Left kidney (tissue), 2 donors: ENCODE results near the gene LAMC2. TPM values are rescaled to one million over a fixed set of nuclear protein-coding genes. Genes with fewer than 3 reads are reported as not detected.

Source experiments
- DNase-seq: peaks from one replicate; pipeline ENCODE4 v3.0.0-alpha.2; 2013
- polyA plus RNA-seq: library from polyadenylated mRNA; unstranded; fragments of 120-200 nt; gene quantifications from one replicate; pipeline ENCODE4 v1.2.1, GENCODE V29; 2013; ENCODE audit not compliant: insufficient read length

LAMC2 gene
- polyA plus RNA-seq, 1 donor = 7.1 TPM

DNA sequence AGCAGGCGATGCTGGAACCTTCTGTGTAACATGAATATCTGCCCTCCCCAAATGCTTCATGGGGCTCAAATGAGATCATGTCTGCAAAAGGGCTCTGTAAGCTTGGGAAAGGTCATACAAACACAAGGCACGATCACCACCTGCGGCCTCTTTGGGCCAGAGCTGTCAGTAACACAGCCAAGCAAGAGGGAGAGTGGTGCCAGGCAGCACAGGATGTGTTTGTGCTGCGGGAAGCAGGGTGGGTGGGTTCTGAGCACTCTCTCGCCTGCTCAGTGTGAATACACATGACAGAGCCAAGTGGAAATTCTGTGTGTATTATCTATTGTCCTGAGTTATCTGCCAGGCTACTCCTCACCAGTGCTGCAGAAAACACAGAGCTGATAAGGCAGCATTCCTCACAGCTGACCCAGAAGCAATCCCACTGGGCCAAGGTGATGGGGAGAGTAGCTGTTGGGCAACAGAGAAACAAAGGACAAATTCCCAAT lies 101.2 kb downstream of the LAMC2 start:
- DNase-seq = no peak

DNA sequence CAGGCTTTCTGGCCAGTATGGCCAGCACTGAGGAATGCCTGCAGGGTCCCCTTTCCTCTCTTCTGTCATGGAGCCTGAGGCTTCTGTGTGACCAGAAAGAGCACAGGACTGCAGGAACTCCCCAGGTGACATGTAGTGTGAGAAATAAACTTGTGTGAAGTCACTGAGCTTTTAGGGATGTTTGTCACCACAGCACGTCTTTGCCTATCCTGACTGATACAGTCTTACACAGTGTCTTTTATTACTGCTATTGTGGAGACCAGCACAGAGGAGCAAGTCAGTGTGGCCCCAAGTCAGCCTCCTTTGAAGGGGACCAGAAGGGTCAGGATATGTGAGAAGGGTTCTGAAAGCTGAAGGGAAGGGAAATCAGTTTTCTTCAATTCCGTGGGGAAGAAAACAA lies 102.5 kb downstream of the LAMC2 start:
- no peak for DNase-seq

DNA sequence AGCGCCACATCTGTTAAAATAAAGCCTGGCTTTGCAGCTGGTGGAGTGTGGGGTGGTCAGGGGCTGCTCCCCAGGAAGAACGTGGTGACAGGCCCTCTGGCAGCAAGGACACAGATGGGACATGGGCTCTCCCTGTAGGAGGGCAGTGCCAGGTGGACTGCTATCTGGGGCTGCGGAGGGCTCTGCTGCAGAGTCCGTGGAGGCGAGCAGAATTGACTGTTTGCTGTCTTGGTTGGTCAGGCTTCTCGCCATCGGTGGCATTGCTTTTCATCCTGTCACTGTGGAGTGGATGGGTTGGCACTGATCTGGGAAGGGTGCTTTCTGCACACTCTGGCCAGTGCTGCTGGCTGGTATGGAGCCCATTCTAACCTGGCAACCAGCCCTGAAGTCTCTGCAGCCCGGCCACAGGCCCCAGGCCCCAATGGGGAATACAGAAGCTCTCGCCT lies 103.0 kb downstream of the LAMC2 start:
- no peak for DNase-seq

DNA sequence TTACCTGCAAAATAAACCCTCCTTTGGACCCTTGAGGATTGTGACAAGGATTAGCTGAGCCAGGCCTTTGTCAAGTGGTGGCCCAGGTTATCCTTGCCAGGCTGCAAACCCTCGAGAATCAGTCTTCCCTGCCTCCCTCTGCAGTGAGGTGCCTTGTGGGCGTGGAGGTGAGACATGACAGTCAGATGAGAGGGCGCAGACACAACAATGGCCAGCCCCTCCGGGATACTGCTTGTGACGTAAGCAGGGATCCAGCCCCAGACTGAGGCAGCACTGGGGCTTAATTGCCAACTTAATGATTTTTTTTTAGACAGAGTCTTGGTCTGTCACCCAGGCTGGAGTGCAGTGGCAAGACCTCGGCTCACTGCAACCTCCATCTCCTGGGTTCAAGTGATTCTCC lies 104.6 kb downstream of the LAMC2 start:
- DNase-seq = no peak

DNA sequence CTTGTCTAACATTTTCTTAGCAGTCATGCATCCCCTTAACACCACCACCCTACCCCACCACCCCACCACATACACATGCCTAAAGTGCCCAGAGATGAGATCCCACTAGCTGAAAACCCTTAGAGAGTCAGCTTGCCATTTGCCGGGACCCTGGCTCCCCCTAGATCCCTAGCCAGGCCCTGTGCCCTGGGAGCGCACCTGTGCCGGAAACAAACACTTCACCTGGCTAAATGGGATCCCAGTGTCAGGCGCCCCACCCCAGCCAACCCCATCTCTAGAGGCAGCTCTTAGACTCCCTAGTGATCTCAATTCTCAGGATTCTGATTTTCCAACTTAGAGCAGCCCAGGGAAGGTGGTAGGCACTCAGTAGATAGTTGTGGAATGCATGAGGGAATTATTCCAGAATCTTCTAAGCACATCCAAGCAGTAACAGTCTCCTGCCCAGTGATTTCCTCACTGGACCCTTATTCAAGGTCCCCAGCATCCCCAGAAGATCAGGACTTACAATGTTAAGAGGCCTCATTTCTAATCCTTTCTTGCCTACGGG lies 105.2 kb downstream of the LAMC2 start:
- DNase-seq = no peak

DNA sequence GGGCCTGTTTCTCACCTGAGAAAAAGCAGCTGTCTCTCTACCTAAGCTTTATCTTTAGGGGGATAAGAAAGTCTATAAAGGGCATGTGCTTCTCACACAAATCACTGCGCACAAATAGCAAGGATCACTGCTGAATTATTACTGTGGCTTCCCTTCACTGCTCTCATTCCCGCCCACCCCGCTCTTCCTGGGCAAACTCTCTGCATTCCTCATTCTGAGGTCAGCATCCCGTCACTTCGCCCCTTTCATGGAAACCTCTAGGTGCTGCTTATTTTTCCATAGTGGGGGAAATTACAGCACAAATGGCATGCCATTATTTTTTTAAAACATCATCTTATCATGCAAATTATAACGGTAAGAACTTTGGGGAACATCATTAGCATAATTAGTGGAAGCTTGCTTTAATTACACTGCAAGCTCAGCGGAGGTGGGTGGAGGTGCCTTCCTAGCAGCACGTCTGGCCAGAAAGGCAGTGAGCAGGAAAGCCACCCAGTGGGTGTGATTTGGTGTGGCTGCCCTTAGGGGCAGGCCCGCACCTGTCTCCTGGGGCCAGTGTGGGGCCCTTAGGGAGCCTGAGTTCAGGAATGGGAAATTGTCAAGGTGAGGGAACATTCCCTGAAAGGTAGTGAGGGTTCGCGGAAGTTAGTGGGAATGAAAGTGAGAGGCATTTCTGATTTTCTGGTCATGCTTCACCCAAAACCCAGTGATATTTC lies 105.9 kb downstream of the LAMC2 start:
- no peak for DNase-seq

DNA sequence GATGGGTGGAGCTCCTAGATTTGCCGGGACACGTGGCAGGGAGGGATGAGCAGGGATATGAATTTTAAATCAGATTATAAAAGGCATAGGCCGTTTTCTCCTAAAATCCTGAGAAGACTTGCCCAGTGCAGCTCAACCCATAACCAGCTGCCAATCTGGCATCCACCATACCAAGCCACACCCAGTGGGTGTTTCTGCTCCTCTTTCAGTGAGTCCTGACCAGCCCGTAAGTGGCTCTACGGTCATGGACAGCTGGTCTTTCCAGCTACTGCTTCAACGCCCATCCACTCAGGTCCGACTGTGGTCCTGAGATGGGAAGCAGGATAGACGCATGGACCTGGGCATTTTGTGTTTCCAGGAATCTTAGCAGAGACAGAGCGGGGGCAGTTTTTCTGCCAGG lies 107.2 kb downstream of the LAMC2 start:
- no peak for DNase-seq

DNA sequence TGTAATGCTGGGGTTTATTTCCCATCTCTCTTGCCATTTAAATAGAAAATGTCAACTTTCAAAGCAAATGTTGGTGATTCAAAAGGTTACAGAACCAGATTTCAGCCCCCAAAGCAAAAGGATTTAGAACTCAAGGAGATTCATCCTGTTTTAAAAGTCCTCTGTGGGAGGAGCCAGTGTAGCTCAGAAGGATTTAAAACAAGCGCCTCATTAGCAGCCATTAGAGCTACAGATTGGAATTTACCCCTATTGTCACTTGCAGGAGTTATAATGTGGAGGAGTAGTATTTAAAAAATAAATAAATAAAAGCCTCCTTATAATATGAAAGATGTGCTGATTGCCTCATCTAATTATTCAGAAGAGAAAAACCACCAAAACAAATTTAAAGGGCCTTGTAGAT lies 107.8 kb downstream of the LAMC2 start:
- no peak for DNase-seq

Other genes with a start within 250 kb of the LAMC2 start
- gene SHCBP1L, start 233.1 kb upstream of the LAMC2 start, polyA plus RNA-seq = 0.55 TPM
- gene LAMC1, start 162.8 kb upstream of the LAMC2 start, polyA plus RNA-seq = 297 TPM
- gene NMNAT2, start 232.1 kb downstream of the LAMC2 start, polyA plus RNA-seq = 4.2 TPM